Keratinocyte (primary cell): ENCODE results near the gene GRK4. TPM values are rescaled to one million over a fixed set of nuclear protein-coding genes. Genes with fewer than 3 reads are reported as not detected.

Experiments
- DNase-seq: peaks from one replicate; pipeline ENCODE4 v3.0.0-alpha.2; 2011; ENCODE audit warnings: low read depth, missing footprints, low spot score
- FAIRE-seq: peaks from 2 replicates; lab custom pipeline; 2011; peaks lifted over from hg19 to GRCh38; lab: Jason Lieb, UNC
- H2AFZ ChIP-seq: 2 replicates; pipeline ENCODE4 v1.6.0; 2012; ENCODE audit warnings: low read length, control low read depth, inconsistent platforms; ENCODE audit not compliant: control insufficient read depth
- H3K27ac ChIP-seq: 2 replicates; pipeline ENCODE4 v1.5.1; 2011; ENCODE audit warnings: low read length; ENCODE audit not compliant: control insufficient read depth, insufficient read depth
- H3K27me3 ChIP-seq: 3 replicates; pipeline ENCODE4 v1.6.0; 2011; ENCODE audit warnings: low read length; ENCODE audit not compliant: control insufficient read depth, insufficient read depth; ENCODE audit errors: extremely low read depth
- H3K36me3 ChIP-seq, 2 experiments: 2 replicates in 1 of 2; 3 replicates in 1 of 2; pipeline ENCODE4 v1.5.1; 2011; ENCODE audit warnings: low read length in 2 of 2, mild to moderate bottlenecking in 1 of 2; ENCODE audit not compliant: control insufficient read depth in 2 of 2, insufficient read depth in 2 of 2; ENCODE audit errors: extremely low read depth in 1 of 2
- H3K4me1 ChIP-seq: 3 replicates; pipeline ENCODE4 v1.5.1; 2011; ENCODE audit warnings: low read length; ENCODE audit not compliant: control insufficient read depth, insufficient read depth; ENCODE audit errors: extremely low read depth
- H3K4me2 ChIP-seq: 3 replicates; pipeline ENCODE4 v1.6.0; 2011; ENCODE audit warnings: low read depth, low read length; ENCODE audit not compliant: control insufficient read depth, insufficient read depth; ENCODE audit errors: extremely low read depth
- H3K4me3 ChIP-seq, 3 experiments: fragments of 200-600 bp in 1 of 3; sonication (generic) in 1 of 3; 2 replicates in 2 of 3; 3 replicates in 1 of 3; pipeline ENCODE4 v1.5.1; 2011 to 2016; ENCODE audit warnings: low read length in 3 of 3, mild to moderate bottlenecking in 3 of 3, control low read depth in 2 of 3, inconsistent platforms in 1 of 3, low read depth in 1 of 3, mixed read lengths in 1 of 3, mixed run types in 1 of 3, moderate library complexity in 1 of 3; ENCODE audit not compliant: control insufficient read depth in 2 of 3, insufficient read depth in 2 of 3; ENCODE audit errors: extremely low read depth in 1 of 3
- H3K79me2 ChIP-seq: 2 replicates; pipeline ENCODE4 v1.6.0; 2012; ENCODE audit warnings: low read length; ENCODE audit not compliant: control insufficient read depth, insufficient read depth
- H3K9ac ChIP-seq: 3 replicates; pipeline ENCODE4 v1.6.0; 2011; ENCODE audit warnings: low read length; ENCODE audit not compliant: control insufficient read depth, insufficient read depth; ENCODE audit errors: extremely low read depth
- H3K9me1 ChIP-seq: 3 replicates; pipeline ENCODE4 v1.6.0; 2011; ENCODE audit warnings: low read length; ENCODE audit not compliant: control insufficient read depth, insufficient read depth; ENCODE audit errors: extremely low read depth
- H3K9me3 ChIP-seq: 2 replicates; pipeline ENCODE4 v1.5.1; 2012; ENCODE audit warnings: low read depth, low read length; ENCODE audit not compliant: control insufficient read depth
- H4K20me1 ChIP-seq: 3 replicates; pipeline ENCODE4 v1.6.0; 2011; ENCODE audit warnings: low read length; ENCODE audit not compliant: control insufficient read depth, insufficient read depth; ENCODE audit errors: extremely low read depth
- EZH2 ChIP-seq: IDR thresholded peaks from one replicate; pipeline ENCODE4 v1.6.1; 2012; ENCODE audit warnings: inconsistent platforms, mild to moderate bottlenecking, low read length, moderate library complexity
- dilution Hi-C: fragments of 300-500 bp; cut with MboI; formaldehyde crosslinking; loops from one replicate; pipeline ENCODE4 v1.7.0; 2020; ENCODE audit warnings: low sequenced_read_pairs; ENCODE audit not compliant: extremely low pct_ligation_motif_present
- polyA plus RNA-seq, 5 experiments: library from polyadenylated mRNA; depleted of rRNA in 3 of 5; stranded (reverse) in 3 of 5; stranded (forward) in 1 of 5; unstranded in 1 of 5; fragments of >200 nt; gene quantifications; 1 replicate in 1 of 5; 2 replicates in 3 of 5; 3 replicates in 1 of 5; pipeline versions ENCODE4 v1.2.1 to v1.2.3, GENCODE V29; 2011 to 2012; ENCODE audit warnings: missing spikeins in 2 of 5, low read depth in 1 of 5, low replicate concordance in 1 of 5
- TF ChIP-seq, protein P1 (sequence below), 3 experiments: IDR thresholded peaks in 1 of 3; conservative IDR thresholded peaks in 1 of 3; optimal IDR thresholded peaks in 1 of 3; 2 replicates in 2 of 3; 3 replicates in 1 of 3; pipeline versions ENCODE3 to v1.5.1; 2011; ENCODE audit warnings: low read length in 3 of 3, mild to moderate bottlenecking in 3 of 3, moderate library complexity in 2 of 3, control low read depth in 1 of 3, inconsistent platforms in 1 of 3; ENCODE audit not compliant: insufficient read depth in 2 of 3; ENCODE audit errors: extremely low read depth in 1 of 3

GRK4 gene
- polyA plus RNA-seq, 1 donor (not counting 4 experiments of a cell fraction or from before 2014, with no cell fraction given) = 4.3 TPM

DNA sequence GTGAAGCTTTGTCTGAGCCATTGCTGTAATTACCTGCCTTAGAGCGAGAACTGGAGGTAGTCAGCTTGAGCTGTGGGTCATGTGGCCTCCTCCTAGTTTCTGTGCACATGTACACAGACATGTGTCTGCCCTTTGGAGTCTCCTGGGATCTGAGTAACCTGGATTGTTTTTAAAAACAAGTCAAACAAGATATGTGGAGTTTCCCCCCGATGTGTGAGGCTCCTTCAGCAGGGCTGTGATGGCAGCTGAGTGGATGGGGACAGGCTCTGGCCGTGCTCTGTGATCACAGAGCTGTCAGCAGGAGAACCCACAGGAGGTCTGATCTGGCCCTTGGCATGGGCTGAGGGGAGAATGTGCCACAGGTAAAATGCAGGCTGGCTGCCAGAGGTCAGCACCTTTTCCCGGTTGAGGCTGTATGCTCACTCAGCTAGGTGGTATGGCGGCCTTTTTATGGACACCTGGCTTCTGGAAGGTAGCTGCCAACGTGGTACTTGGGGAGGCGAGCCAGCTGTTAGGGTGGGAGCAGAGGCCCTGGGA, 38.5 kb upstream of the GRK4 start:
- no peaks in the 10 kb centered on the region for H4K20me1 ChIP-seq
- no peak overlapping the region for H3K9ac ChIP-seq
- H3K4me3 ChIP-seq = no peak overlapping the region
- DNase-seq (no peak), FAIRE-seq (no peak)
- no peaks in the 10 kb centered on the region for H3K9me1 ChIP-seq
- dilution Hi-C loops = no loop called here
- H3K27ac ChIP-seq = no peak overlapping the region
- no peak overlapping the region for H2AFZ ChIP-seq
- H3K9me3 ChIP-seq = no peaks in the 10 kb centered on the region
- H3K4me2 ChIP-seq = no peak overlapping the region
- H3K36me3 ChIP-seq = peaks cover 26 to 31% of the 10 kb centered on the region in 2 experiments
- H3K27me3 ChIP-seq = no peaks in the 10 kb centered on the region
- TF ChIP-seq, protein P1, sequence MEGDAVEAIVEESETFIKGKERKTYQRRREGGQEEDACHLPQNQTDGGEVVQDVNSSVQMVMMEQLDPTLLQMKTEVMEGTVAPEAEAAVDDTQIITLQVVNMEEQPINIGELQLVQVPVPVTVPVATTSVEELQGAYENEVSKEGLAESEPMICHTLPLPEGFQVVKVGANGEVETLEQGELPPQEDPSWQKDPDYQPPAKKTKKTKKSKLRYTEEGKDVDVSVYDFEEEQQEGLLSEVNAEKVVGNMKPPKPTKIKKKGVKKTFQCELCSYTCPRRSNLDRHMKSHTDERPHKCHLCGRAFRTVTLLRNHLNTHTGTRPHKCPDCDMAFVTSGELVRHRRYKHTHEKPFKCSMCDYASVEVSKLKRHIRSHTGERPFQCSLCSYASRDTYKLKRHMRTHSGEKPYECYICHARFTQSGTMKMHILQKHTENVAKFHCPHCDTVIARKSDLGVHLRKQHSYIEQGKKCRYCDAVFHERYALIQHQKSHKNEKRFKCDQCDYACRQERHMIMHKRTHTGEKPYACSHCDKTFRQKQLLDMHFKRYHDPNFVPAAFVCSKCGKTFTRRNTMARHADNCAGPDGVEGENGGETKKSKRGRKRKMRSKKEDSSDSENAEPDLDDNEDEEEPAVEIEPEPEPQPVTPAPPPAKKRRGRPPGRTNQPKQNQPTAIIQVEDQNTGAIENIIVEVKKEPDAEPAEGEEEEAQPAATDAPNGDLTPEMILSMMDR (optimal IDR thresholded peaks at IDR 0.05 in 1 of 3, IDR thresholded peaks at IDR 0.05 in 1 of 3, conservative IDR thresholded peaks at IDR 0.05 in 1 of 3; ENCODE audit: extremely low read depth in 1 of 3, insufficient read depth in 2 of 3, low read length in 3 of 3) = no peak
- no peak for TF ChIP-seq EZH2
- peaks cover 11% of the 10 kb centered on the region for H3K4me1 ChIP-seq
- peaks cover 1% of the 10 kb centered on the region for H3K79me2 ChIP-seq

- peaks cover 31 to 37% of the 10 kb centered on the region in 2 experiments for H3K36me3 ChIP-seq
- no peak overlapping the region for H3K27ac ChIP-seq
- H3K9ac ChIP-seq = no peak overlapping the region
- no peaks in the 10 kb centered on the region for H3K27me3 ChIP-seq
- H3K9me3 ChIP-seq = no peaks in the 10 kb centered on the region
- DNase-seq = no peak
- peaks cover 11% of the 10 kb centered on the region for H3K4me1 ChIP-seq
- no peaks in the 10 kb centered on the region for H4K20me1 ChIP-seq
- dilution Hi-C loops = no loop called here
- H3K9me1 ChIP-seq = no peaks in the 10 kb centered on the region
- no peak for FAIRE-seq
- H3K4me3 ChIP-seq = no peak overlapping the region
- no peak overlapping the region for H2AFZ ChIP-seq
- H3K4me2 ChIP-seq = no peak overlapping the region
- TF ChIP-seq, protein P1 (optimal IDR thresholded peaks at IDR 0.05 in 1 of 3, IDR thresholded peaks at IDR 0.05 in 1 of 3, conservative IDR thresholded peaks at IDR 0.05 in 1 of 3; ENCODE audit: extremely low read depth in 1 of 3, insufficient read depth in 2 of 3, low read length in 3 of 3) = no peak
- no peak for TF ChIP-seq EZH2
- H3K79me2 ChIP-seq = peaks cover 1% of the 10 kb centered on the region
Measured at GRCh38 chr4:2925496-2925895, 37.9 kb upstream of the GRK4 start.
